A549 treated with Hydrocortisone at 1 μM for 4 hours (cell line): ENCODE data around the gene POP7. TPM values are rescaled to one million over a fixed set of nuclear protein-coding genes. Genes with fewer than 3 reads are reported as not detected.

Source experiments
- total RNA-seq: library from RNA; stranded (reverse); fragments of 200-300 nt; extraction: Qiagen RNA extraction; gene quantifications from 5 replicates; pipeline ENCODE4 v1.2.3, GENCODE V29; 2022

Gene POP7
- total RNA-seq: 65.5 to 91.5 TPM (median 89.7 TPM) in 5 replicates

GRCh38 chr7:100705753-100706671, at the start of gene POP7:
Gene POP7, plus strand, starts transcription at chr7:100706121. Its CDS starts 710 bp downstream, at chr7:100706831.

GRCh38 chr7:100673302-100673941, 32.5 kb upstream of the POP7 start, which contains the start of gene GNB2:
Gene GNB2, plus strand, starts transcription at chr7:100673740. Its CDS starts 2,526 bp downstream, at chr7:100676266.

GRCh38 chr7:100694098-100694745, 11.7 kb upstream of the POP7 start, which contains the start of gene GIGYF1:
Gene GIGYF1, minus strand, starts transcription at chr7:100694250. Its CDS starts 6,012 bp downstream, at chr7:100688238.

GRCh38 chr7:100720279-100720670, 14.4 kb downstream of the POP7 start, which contains the start of gene EPO:
Gene EPO, plus strand, starts transcription at chr7:100720468. Its CDS starts 513 bp downstream, at chr7:100720981.

Other genes with a start within 250 kb of the POP7 start
- gene SPACDR, start 241.9 kb upstream of the POP7 start, total RNA-seq: 0.53 to 1.3 TPM (median 0.88 TPM) in 5 replicates
- 48.4 to 67.7 TPM (median 57.8 TPM) in 5 replicates for gene TSC22D4, start 226.9 kb upstream of the POP7 start, total RNA-seq
- gene NYAP1, start 222.2 kb upstream of the POP7 start, total RNA-seq: 3.0 to 7.0 TPM (median 5.1 TPM) in 5 replicates
- gene AGFG2, start 166.9 kb upstream of the POP7 start, total RNA-seq: 35.5 to 50.9 TPM (median 42.3 TPM) in 5 replicates
- 0.18 to 0.85 TPM (median 0.21 TPM) in 4 of 5 replicates, not detected in the other for gene SAP25, start 132.2 kb upstream of the POP7 start, total RNA-seq
- 14.3 to 17.9 TPM (median 15.6 TPM) in 5 replicates for gene LRCH4, start 120.0 kb upstream of the POP7 start, total RNA-seq
- 0.07 to 0.35 TPM (median 0.28 TPM) in 5 replicates for gene FBXO24, start 119.8 kb upstream of the POP7 start, total RNA-seq
- 6.7 to 10.9 TPM (median 8.5 TPM) in 5 replicates for gene PCOLCE, start 103.8 kb upstream of the POP7 start, total RNA-seq
- gene MOSPD3, start 93.6 kb upstream of the POP7 start, total RNA-seq: 17.0 to 22.3 TPM (median 19.6 TPM) in 5 replicates
- 2.0 to 2.4 TPM (median 2.1 TPM) in 5 replicates for gene TFR2, start 64.6 kb upstream of the POP7 start, total RNA-seq
- gene ACTL6B, start 49.7 kb upstream of the POP7 start, total RNA-seq: not detected in 5 replicates
- 194 to 257 TPM (median 243 TPM) in 5 replicates for gene GNB2, start 32.4 kb upstream of the POP7 start, total RNA-seq
- gene GIGYF1, start 11.9 kb upstream of the POP7 start, total RNA-seq: 14.9 to 18.4 TPM (median 16.5 TPM) in 5 replicates
- gene EPO, start 14.3 kb downstream of the POP7 start, total RNA-seq: not detected in 5 replicates
- not detected in 5 replicates for gene ZAN, start 27.5 kb downstream of the POP7 start, total RNA-seq
- 38.1 to 45.9 TPM (median 42.2 TPM) in 5 replicates for gene EPHB4, start 121.4 kb downstream of the POP7 start, total RNA-seq
- gene SLC12A9, start 146.6 kb downstream of the POP7 start, total RNA-seq: 14.1 to 16.1 TPM (median 14.7 TPM) in 5 replicates
- 43.8 to 55.0 TPM (median 51.5 TPM) in 5 replicates for gene TRIP6, start 161.3 kb downstream of the POP7 start, total RNA-seq
- 127 to 136 TPM (median 132 TPM) in 5 replicates for gene SRRT, start 169.0 kb downstream of the POP7 start, total RNA-seq
- 3.7 to 6.3 TPM (median 6.0 TPM) in 5 replicates for gene UFSP1, start 183.6 kb downstream of the POP7 start, total RNA-seq
- 2.4 to 3.2 TPM (median 3.0 TPM) in 5 replicates for gene ACHE, start 189.8 kb downstream of the POP7 start, total RNA-seq
- 13.5 to 23.7 TPM (median 20.2 TPM) in 5 replicates for gene MUC3A, start 243.4 kb downstream of the POP7 start, total RNA-seq